Lung (tissue), 12 donors: ENCODE results near the gene ZNF182. TPM values are rescaled to one million over a fixed set of nuclear protein-coding genes. Genes with fewer than 3 reads are reported as not detected.
A peak's percentile ranks its signal among the peaks of the same experiment; 100 is the strongest.
"Not testable (repeated sequence)": the region's sequence is repeated elsewhere in the genome, so short reads cannot be mapped to it uniquely, and the experiment has no call there.

ENCODE experiments used
- ATAC-seq: fragments of 200-7000 bp; cut with Tn5 transposase; one replicate; pipeline ENCODE4 v1.9.1; 2020; ENCODE audit warnings: moderate number of reproducible peaks; ENCODE audit not compliant: insufficient read depth, low FRiP score
- DNase-seq, 3 donors: peaks; one replicate each; pipeline ENCODE4 v3.0.0-alpha.2; 2013 to 2017
- H3K27ac ChIP-seq, 2 donors: one replicate each; pipeline ENCODE4 v1.5.1; 2013; ENCODE audit warnings: mild to moderate bottlenecking in 2 of 2, moderate library complexity in 2 of 2, control low read depth in 1 of 2, inconsistent platforms in 1 of 2, low read depth in 1 of 2, low read length in 1 of 2
- H3K27me3 ChIP-seq, 3 donors: one replicate each; pipeline ENCODE4 v1.5.1; 2013; ENCODE audit warnings: low read length in 2 of 3; ENCODE audit not compliant: control insufficient read depth in 3 of 3, insufficient read depth in 3 of 3
- H3K36me3 ChIP-seq, 4 donors: one replicate each; pipeline ENCODE4 v1.5.1; 2013; ENCODE audit warnings: low read length in 4 of 4, mild to moderate bottlenecking in 1 of 4, moderate library complexity in 1 of 4; ENCODE audit not compliant: control insufficient read depth in 4 of 4, insufficient read depth in 4 of 4
- H3K4me1 ChIP-seq, 5 donors: one replicate each; pipeline ENCODE4 v1.5.1; 2013; ENCODE audit warnings: low read length in 5 of 5, mild to moderate bottlenecking in 2 of 5, moderate library complexity in 1 of 5; ENCODE audit not compliant: control insufficient read depth in 5 of 5, insufficient read depth in 5 of 5
- H3K4me3 ChIP-seq: one replicate; pipeline ENCODE4 v1.5.1; 2013; ENCODE audit warnings: mild to moderate bottlenecking, control low read depth, moderate library complexity
- H3K9ac ChIP-seq, 2 donors: one replicate each; pipeline ENCODE4 v1.5.1; 2013; ENCODE audit warnings: low read length in 2 of 2, control low read depth in 1 of 2; ENCODE audit not compliant: insufficient read depth in 1 of 2
- H3K9me3 ChIP-seq, 4 donors: one replicate each; pipeline ENCODE4 v1.5.1; 2013; ENCODE audit warnings: low read length in 3 of 4, mild to moderate bottlenecking in 1 of 4, moderate library complexity in 1 of 4; ENCODE audit not compliant: control insufficient read depth in 4 of 4, insufficient read depth in 3 of 4
- CTCF ChIP-seq: IDR thresholded peaks from 2 replicates; pipeline ENCODE4 v1.5.1; 2012; ENCODE audit warnings: mild to moderate bottlenecking; ENCODE audit errors: control extremely low read depth, extremely low read depth
- WGBS, 2 donors: extraction: QIAGEN DNeasy Blood & Tissue Kit; methylation state at CpG; one replicate each; pipeline ENCODE4 v1.1.7; 2013; 5-methylcytosine and 5-hydroxymethylcytosine counted together
- polyA plus RNA-seq, 2 donors: library from polyadenylated mRNA; stranded (reverse); fragments of 200-250 nt; gene quantifications; one replicate each; pipeline ENCODE4 v1.2.1, GENCODE V29; 2013
- total RNA-seq, 2 donors: library from RNA; depleted of rRNA in 1 of 2; stranded (reverse); fragments of >200 nt in 1 of 2; gene quantifications; one replicate each; pipeline ENCODE4 v1.2.1, GENCODE V29; 2014 to 2021
- donor health status: control.
- donor health status: control.
- donor health status: Bipolar disorder and iron deficiency.
- donor health status: healthy.
- donor health status: DM: yes; HTN: yes; CAD: no.

ZNF182 gene
- total and polyA plus RNA-seq, 4 donors, result 2.7 to 9.5 (median 3.8) TPM

DNA sequence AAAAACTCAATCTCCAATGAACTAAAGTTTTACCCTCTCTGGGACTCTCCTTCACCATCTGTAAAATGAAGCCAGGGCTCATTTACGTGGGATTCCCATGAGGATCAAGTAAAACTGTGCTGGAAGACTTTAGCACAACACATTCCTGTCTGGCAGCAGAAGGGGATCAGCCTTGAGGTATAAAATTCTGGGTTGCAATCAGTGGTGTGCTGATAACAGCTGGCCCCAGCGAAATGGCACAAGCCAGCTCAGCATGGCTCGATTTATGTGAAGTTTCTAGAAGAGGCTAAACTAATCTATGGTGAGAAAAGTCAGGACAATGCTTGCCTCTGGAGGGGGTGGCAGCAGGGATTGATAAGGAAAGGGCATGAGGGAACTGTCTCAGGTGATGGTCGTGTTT, 39.3 kb upstream of the ZNF182 start:
- H3K9me3 ChIP-seq, result peaks cover 0 to 2% (median 0%) of the 10 kb centered on the region in 4 donors
- no peaks in the 10 kb centered on the region for H3K27me3 ChIP-seq
- ATAC-seq, result no peak

DNA sequence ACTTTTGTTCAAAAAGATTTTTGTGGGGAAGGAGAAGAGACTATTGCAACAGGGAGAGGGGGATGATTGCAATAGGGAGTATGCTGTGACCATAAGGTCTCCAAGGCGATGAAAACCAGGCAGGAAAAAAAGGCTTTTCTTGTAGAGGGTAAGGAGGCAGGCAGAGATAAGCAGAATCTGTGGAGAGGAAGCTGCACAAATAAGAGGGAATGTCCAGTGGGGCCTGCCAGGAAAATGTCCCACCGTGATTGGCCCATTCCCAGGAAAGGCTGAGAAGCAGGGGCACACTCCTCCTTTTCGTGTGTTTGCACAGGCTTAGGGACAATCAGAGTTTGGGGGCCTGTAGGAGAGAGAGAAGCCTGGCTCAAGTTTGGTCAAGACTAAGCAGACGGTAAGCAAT, 32.1 kb upstream of the ZNF182 start:
- Histone ChIP-seq H3K27me3 (no peaks in the 10 kb centered on the region), H3K4me1 (peaks cover 0 to 2% (median 0%) of the 10 kb centered on the region in 5 donors), H3K9me3 (peaks cover 0 to 4% (median 0%) of the 10 kb centered on the region in 4 donors), H3K4me3 (no peak overlapping the region), H3K36me3 (no peaks in the 10 kb centered on the region), H3K9ac (no peak overlapping the region), H3K27ac (no peak overlapping the region)
- peak; percentile 18 to 48 (median 44) for DNase-seq
- no peak for ATAC-seq
- 49 to 58% methylated on average over 4 of the region's 4 CpGs for WGBS, 2 donors
- no peak for TF ChIP-seq CTCF

More for the DNA sequence above, 39.3 kb upstream of the ZNF182 start:
- H3K36me3 ChIP-seq, result no peaks in the 10 kb centered on the region
- no peak overlapping the region for H3K4me3 ChIP-seq
- no peak overlapping the region for H3K27ac ChIP-seq
- no peak for TF ChIP-seq CTCF
- 57 to 95% methylated on average over 4 of the region's 4 CpGs for WGBS, 2 donors
- DNase-seq, result no peak
- peaks cover 0 to 3% (median 0%) of the 10 kb centered on the region in 5 donors for H3K4me1 ChIP-seq
- no peak overlapping the region for H3K9ac ChIP-seq

DNA sequence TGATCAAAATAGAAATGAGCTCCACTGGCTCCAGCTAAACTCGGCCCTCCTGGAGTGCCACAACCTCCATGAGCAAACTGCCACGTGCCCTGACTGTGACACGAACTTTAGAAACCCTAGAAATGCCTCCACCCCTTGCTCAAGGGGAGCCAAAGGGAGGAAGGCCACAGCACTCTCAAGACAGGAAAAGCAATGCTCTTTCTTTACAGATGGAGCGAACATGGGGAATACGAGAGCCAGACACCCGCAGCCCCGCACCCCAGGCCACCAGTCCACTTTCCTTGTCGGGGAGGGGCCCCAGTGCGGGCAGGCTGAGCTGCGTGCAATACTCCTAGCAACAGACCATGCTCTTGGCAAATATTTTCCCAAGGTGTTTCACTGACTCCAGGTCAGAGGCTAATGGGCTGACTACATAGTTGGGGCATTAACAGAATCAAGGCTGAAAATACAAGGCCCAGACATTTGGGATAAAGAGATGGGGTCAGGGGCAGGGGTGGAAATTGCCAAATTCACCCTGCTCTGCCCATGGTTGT, 26.9 kb upstream of the ZNF182 start:
- not testable (repeated sequence) for H3K27ac ChIP-seq, H3K27me3 ChIP-seq, H3K36me3 ChIP-seq, H3K9me3 ChIP-seq, H3K4me3 ChIP-seq, ATAC-seq, H3K4me1 ChIP-seq, DNase-seq, H3K9ac ChIP-seq
- WGBS, 2 donors, result 67 to 76% methylated on average over 9 to 10 of the region's 10 CpGs

- Histone ChIP-seq H3K36me3 (no peaks in the 10 kb centered on the region), H3K4me1 (no peaks in the 10 kb centered on the region), H3K27ac (no peak overlapping the region), H3K9me3 (peaks cover 0 to 2% (median under 1%) of the 10 kb centered on the region in 4 donors), H3K9ac (no peak overlapping the region), H3K27me3 (no peaks in the 10 kb centered on the region), H3K4me3 (no peak overlapping the region)
- DNase-seq, result no peak
- WGBS, 2 donors, result 81 to 97% methylated on average over 10 of the region's 10 CpGs
- no peak for TF ChIP-seq CTCF
- no peak for ATAC-seq
Measured at GRCh38 chrX:48030237-48030636, 26.4 kb upstream of the ZNF182 start.
